ENCODE results near the gene RPL3.

Gene RPL3

GRCh38 chr22:39263626-39264348 is 55.6 kb downstream of the RPL3 start:
- DNase-seq (ENCODE audit: low read depth in 3 of 3), result no peak

All from stimulated activated CD4-positive, alpha-beta T cell treated with anti-CD3 and anti-CD28 coated beads, TNF-alpha, amount 100 ng/mL, for 4 hours (primary cell).